Thoracic aorta endothelial cell (primary cell): Measurements from ENCODE around the gene LIG3. TPM values are rescaled to one million over a fixed set of nuclear protein-coding genes. Genes with fewer than 3 reads are reported as not detected.

Experiments
- total RNA-seq: library from RNA; depleted of rRNA; stranded (reverse); fragments of >200 nt; gene quantifications from 2 replicates; pipeline ENCODE4 v1.2.3, GENCODE V29; 2012

The LIG3 gene
- 34.0 and 40.2 TPM in 2 replicates for total RNA-seq

DNA sequence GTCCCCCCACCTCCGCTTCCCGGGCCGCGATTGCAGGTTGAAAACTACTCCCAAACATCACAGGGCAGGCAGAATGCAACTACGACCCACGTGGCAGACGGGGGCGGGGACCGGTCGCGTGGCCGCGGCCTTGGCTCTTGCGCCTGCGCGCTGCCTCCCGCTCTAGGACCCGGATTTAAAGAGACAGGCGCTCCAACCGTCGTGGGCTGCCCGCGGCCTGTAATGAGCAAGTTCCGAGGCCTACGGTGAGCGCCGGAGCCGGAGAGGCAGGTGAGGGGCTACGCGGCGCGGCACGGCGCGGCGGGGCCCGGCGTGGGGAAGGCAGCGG is at the start of gene LIG3:
Gene LIG3 (plus strand): TSS at position 160 of the 328 bp plus-strand sequence. CDS start 2,494 bp downstream, outside the sequence.

DNA sequence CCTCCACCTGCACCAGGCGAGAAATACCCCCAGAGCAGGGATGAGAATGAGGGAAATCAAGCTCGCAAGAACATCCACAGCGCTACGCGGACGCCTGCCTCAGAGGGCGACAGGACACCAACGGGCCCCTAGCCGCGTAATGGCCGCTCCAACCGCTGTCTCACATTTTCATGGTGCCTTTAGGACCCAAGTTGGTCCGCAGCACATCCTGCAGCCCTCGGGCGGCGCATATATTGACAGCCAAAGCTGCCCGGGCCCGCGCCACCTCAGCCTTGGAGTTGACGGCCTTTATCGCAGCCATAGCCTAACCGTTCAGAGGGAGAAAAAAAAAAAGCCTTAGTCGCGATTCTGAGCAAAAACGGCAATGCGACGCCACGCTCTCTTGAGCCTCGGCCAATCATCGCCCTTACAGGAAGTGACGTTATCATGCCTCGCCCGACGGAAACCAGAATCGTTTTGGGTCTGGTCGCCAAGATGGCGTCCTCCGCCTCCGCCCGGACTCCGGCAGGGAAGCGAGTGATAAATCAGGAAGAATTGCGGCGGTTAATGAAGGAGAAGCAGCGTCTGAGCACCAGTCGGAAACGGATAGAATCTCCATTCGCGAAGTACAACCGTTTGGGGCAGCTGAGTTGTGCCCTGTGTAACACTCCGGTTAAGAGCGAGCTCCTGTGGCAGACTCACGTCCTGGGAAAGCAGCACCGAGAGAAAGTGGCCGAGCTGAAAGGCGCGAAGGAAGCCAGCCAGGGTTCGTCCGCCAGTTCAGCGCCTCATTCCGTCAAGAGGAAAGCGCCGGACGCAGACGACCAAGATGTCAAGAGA is 19.0 kb upstream of the LIG3 start, which contains the start of the genes CCT6B and ZNF830:
Gene CCT6B (minus strand): TSS at position 368 of the 819 bp plus-strand sequence. CDS start 67 bp downstream, at position 301.
Gene ZNF830 (plus strand): TSS at position 448 of the 819 bp plus-strand sequence. CDS start 27 bp downstream, at position 475.

Other genes starting within 250 kb of the LIG3 start
- gene CCT6B, start 19.1 kb upstream of the LIG3 start, total RNA-seq, result 0.57 and 0.80 TPM in 2 replicates
- gene ZNF830, start 19.0 kb upstream of the LIG3 start, total RNA-seq, result 12.6 and 14.9 TPM in 2 replicates
- gene RFFL, start 83.2 kb downstream of the LIG3 start, total RNA-seq, result 13.3 and 17.3 TPM in 2 replicates
- gene RAD51D, start 139.3 kb downstream of the LIG3 start, total RNA-seq, result 14.0 and 15.3 TPM in 2 replicates
- not detected in 2 replicates for gene FNDC8, start 141.1 kb downstream of the LIG3 start, total RNA-seq
- 19.9 and 25.3 TPM in 2 replicates for gene NLE1, start 161.8 kb downstream of the LIG3 start, total RNA-seq
- under 0.01 TPM in 1 of 2 replicates, not detected in the other for gene UNC45B, start 167.3 kb downstream of the LIG3 start, total RNA-seq
- not detected in 2 replicates for gene SLC35G3, start 213.9 kb downstream of the LIG3 start, total RNA-seq